HG03439 (cell line): ENCODE data around the gene TIMMDC1.
A peak's percentile ranks its signal among the peaks of the same experiment; 100 is the strongest.
"Not testable (repeated sequence)": the region's sequence is repeated elsewhere in the genome, so short reads cannot be mapped to it uniquely, and the experiment has no call there.

Experiments used
- ATAC-seq: cut with Tn5 transposase; IDR thresholded peaks from one replicate; pipeline ENCODE4 v1.9.1; 2021; ENCODE audit warnings: mild to moderate bottlenecking, moderate library complexity; ENCODE audit not compliant: unreplicated experiment

The TIMMDC1 gene

GRCh38 chr3:119553823-119554415, 55.6 kb downstream of the TIMMDC1 start:
- no peak for ATAC-seq

GRCh38 chr3:119555309-119555735, 57.0 kb downstream of the TIMMDC1 start:
- no peak for ATAC-seq

- no peak for ATAC-seq
Measured at GRCh38 chr3:119555929-119556328, 57.6 kb downstream of the TIMMDC1 start.

- ATAC-seq = no peak
Measured at GRCh38 chr3:119557192-119557876, 59.0 kb downstream of the TIMMDC1 start.

GRCh38 chr3:119557877-119558269, 59.5 kb downstream of the TIMMDC1 start:
- ATAC-seq = no peak

- no peak for ATAC-seq
Measured at GRCh38 chr3:119558626-119559317, 60.4 kb downstream of the TIMMDC1 start.

- peak; percentile 55 for ATAC-seq
Measured at GRCh38 chr3:119559441-119559963, 61.2 kb downstream of the TIMMDC1 start, which contains the start of gene CD80. TSS of gene CD80 (minus strand) at chr3:119559614. CDS start at chr3:119557728, 1,886 bp downstream.

- ATAC-seq = no peak
Measured at GRCh38 chr3:119560160-119560559, 61.8 kb downstream of the TIMMDC1 start.

GRCh38 chr3:119562307-119562961, 64.1 kb downstream of the TIMMDC1 start:
- ATAC-seq = peak; percentile 82

GRCh38 chr3:119563334-119563733, 65.0 kb downstream of the TIMMDC1 start:
- ATAC-seq = not testable (repeated sequence)

GRCh38 chr3:119569156-119569555, 70.8 kb downstream of the TIMMDC1 start:
- ATAC-seq = no peak

- no peak for ATAC-seq
Measured at GRCh38 chr3:119570229-119570628, 71.9 kb downstream of the TIMMDC1 start.

- ATAC-seq = no peak
Measured at GRCh38 chr3:119571230-119571629, 72.9 kb downstream of the TIMMDC1 start.

- ATAC-seq = no peak
Measured at GRCh38 chr3:119571688-119572087, 73.3 kb downstream of the TIMMDC1 start.
